IMR-90 (cell line): ENCODE measurements around the gene RPL10A. TPM values are rescaled to one million over a fixed set of nuclear protein-coding genes. Genes with fewer than 3 reads are reported as not detected.

ENCODE experiments used
- ATAC-seq: fragments of 200-7000 bp; cut with Tn5 transposase; 2 replicates; pipeline ENCODE4 v1.9.1; 2020; ENCODE audit warnings: low read depth, mild to moderate bottlenecking, moderate library complexity
- BruUV-seq: library from RNA; stranded (reverse); fragments of 400-500 nt; replicated peaks from 2 replicates; lab custom pipeline; 2021; lab: Mats Ljungman, UMichigan
- CTCF ChIA-PET: fragments of 300-600 bp; formaldehyde crosslinking; extraction: SDS; loops from one replicate; lab custom pipeline; 2021; ENCODE audit warnings: antibody characterized with exemption; lab: Yijun Ruan, JAX
- POLR2A ChIA-PET: fragments of 300-600 bp; sonication (Branson Sonifier 250); formaldehyde crosslinking; loops from one replicate; lab custom pipeline; 2022; ENCODE audit warnings: antibody characterized with exemption; ENCODE audit not compliant: unreplicated experiment; lab: Charles Lee
- DNase-seq: peaks from one replicate; pipeline ENCODE4 v3.0.0; 2013
- H2AFZ ChIP-seq: replicated peaks from 2 replicates; pipeline ENCODE3; 2013; ENCODE audit warnings: low read length, mild to moderate bottlenecking; ENCODE audit not compliant: poor library complexity
- H2AK5ac ChIP-seq: 2 replicates; pipeline ENCODE4 v1.6.1; 2013; ENCODE audit warnings: low read depth, low read length, inconsistent platforms
- H2AK9ac ChIP-seq: replicated peaks from 2 replicates; pipeline ENCODE3; 2013; ENCODE audit warnings: mild to moderate bottlenecking, low read depth, low read length, moderate library complexity; ENCODE audit not compliant: poor library complexity
- H2BK120ac ChIP-seq: 2 replicates; pipeline ENCODE4 v1.6.1; 2013; ENCODE audit warnings: low read depth, low read length, inconsistent platforms
- H2BK15ac ChIP-seq: 3 replicates; pipeline ENCODE4 v1.6.1; 2013; ENCODE audit warnings: low read depth, low read length, inconsistent platforms
- H2BK20ac ChIP-seq: 2 replicates; pipeline ENCODE4 v1.6.1; 2013; ENCODE audit warnings: low read depth, mild to moderate bottlenecking, inconsistent platforms, low read length, moderate library complexity
- H2BK5ac ChIP-seq: 2 replicates; pipeline ENCODE4 v1.6.1; 2013; ENCODE audit warnings: mild to moderate bottlenecking, low read depth, low read length, inconsistent platforms; ENCODE audit not compliant: poor library complexity, severe bottlenecking
- H3K14ac ChIP-seq: replicated peaks from 2 replicates; pipeline ENCODE4 v1.6.1; 2013; ENCODE audit warnings: low read depth, low read length, inconsistent platforms
- H3K18ac ChIP-seq: 2 replicates; pipeline ENCODE4 v1.6.1; 2013; ENCODE audit warnings: low read depth, low read length, control low read depth
- H3K23ac ChIP-seq: 2 replicates; pipeline ENCODE4 v1.6.1; 2013; ENCODE audit warnings: low read depth, low read length, inconsistent platforms
- H3K27ac ChIP-seq: 2 replicates; pipeline ENCODE4 v1.5.1; 2013; ENCODE audit warnings: mild to moderate bottlenecking, control low read depth, low read length; ENCODE audit not compliant: insufficient read depth
- H3K27me3 ChIP-seq: 2 replicates; pipeline ENCODE4 v1.6.1; 2013; ENCODE audit warnings: low read length; ENCODE audit not compliant: control insufficient read depth, insufficient read depth
- H3K36me3 ChIP-seq: 2 replicates; pipeline ENCODE4 v1.6.1; 2013; ENCODE audit warnings: low read length, mixed read lengths; ENCODE audit not compliant: control insufficient read depth, insufficient read depth
- H3K4ac ChIP-seq: 2 replicates; pipeline ENCODE4 v1.6.1; 2013; ENCODE audit warnings: low read depth, low read length, inconsistent platforms
- H3K4me1 ChIP-seq: 2 replicates; pipeline ENCODE4 v1.6.1; 2013; ENCODE audit warnings: low read length, mixed read lengths; ENCODE audit not compliant: control insufficient read depth, insufficient read depth
- H3K4me2 ChIP-seq: 2 replicates; pipeline ENCODE4 v1.6.1; 2013; ENCODE audit warnings: low read depth, mild to moderate bottlenecking, control low read depth, low read length, moderate library complexity
- H3K4me3 ChIP-seq: 2 replicates; pipeline ENCODE4 v1.5.1; 2013; ENCODE audit warnings: low read depth, mild to moderate bottlenecking, control low read depth, low read length, moderate library complexity; ENCODE audit not compliant: insufficient read depth
- H3K56ac ChIP-seq: 2 replicates; pipeline ENCODE4 v1.6.1; 2013; ENCODE audit warnings: low read length, inconsistent platforms; ENCODE audit not compliant: insufficient read depth; ENCODE audit errors: extremely low read depth
- H3K79me1 ChIP-seq, 2 experiments: 2 replicates each; pipeline ENCODE4 v1.6.1; 2013; ENCODE audit warnings: low read length in 2 of 2, inconsistent platforms in 1 of 2, low read depth in 1 of 2
- H3K9ac ChIP-seq: 2 replicates; pipeline ENCODE4 v1.6.1; 2013; ENCODE audit warnings: low read depth, low read length, control low read depth
- H3K9me1 ChIP-seq: 2 replicates; pipeline ENCODE4 v1.6.1; 2013; ENCODE audit warnings: low read length, inconsistent platforms; ENCODE audit not compliant: insufficient read depth
- H3K9me3 ChIP-seq: 2 replicates; pipeline ENCODE4 v1.6.1; 2013; ENCODE audit warnings: low read length; ENCODE audit not compliant: control insufficient read depth, insufficient read depth
- H4K20me1 ChIP-seq: 2 replicates; pipeline ENCODE4 v1.6.1; 2013; ENCODE audit warnings: low read length, inconsistent platforms; ENCODE audit not compliant: insufficient read depth
- H4K5ac ChIP-seq: 2 replicates; pipeline ENCODE4 v1.6.1; 2013; ENCODE audit warnings: mild to moderate bottlenecking, low read depth, low read length, control low read depth
- H4K8ac ChIP-seq, 2 experiments: 2 replicates each; pipeline ENCODE4 v1.6.1; 2013; ENCODE audit warnings: low read depth in 2 of 2, low read length in 2 of 2, control low read depth in 1 of 2, inconsistent platforms in 1 of 2
- H4K91ac ChIP-seq: 2 replicates; pipeline ENCODE4 v1.6.1; 2013; ENCODE audit warnings: low read depth, low read length, inconsistent platforms; ENCODE audit not compliant: insufficient read depth
- BHLHE40 ChIP-seq: fragments of 150-350 bp; IDR thresholded peaks from 2 replicates; pipeline ENCODE4 v1.6.1; 2016; ENCODE audit warnings: mild to moderate bottlenecking, low read depth, low read length
- CHD1 ChIP-seq: IDR thresholded peaks from 2 replicates; pipeline ENCODE4 v1.6.1; 2012; ENCODE audit warnings: low read depth, low read length, improper control_type of control experiment
- FOS ChIP-seq: fragments of 150-350 bp; IDR thresholded peaks from 2 replicates; pipeline ENCODE4 v1.6.1; 2016; ENCODE audit warnings: low read depth, low read length
- MAFK ChIP-seq: IDR thresholded peaks from 2 replicates; pipeline ENCODE4 v1.6.1; 2012; ENCODE audit warnings: low read depth, low read length, improper control_type of control experiment
- MXI1 ChIP-seq: IDR thresholded peaks from 2 replicates; pipeline ENCODE4 v1.6.1; 2012; ENCODE audit warnings: low read depth, mild to moderate bottlenecking, low read length, moderate library complexity, borderline replicate concordance
- POLR2A ChIP-seq: IDR thresholded peaks from 2 replicates; pipeline ENCODE4 v1.6.1; 2012; ENCODE audit warnings: mild to moderate bottlenecking, low read depth, low read length
- RCOR1 ChIP-seq: IDR thresholded peaks from 2 replicates; pipeline ENCODE4 v1.6.1; 2012; ENCODE audit warnings: mild to moderate bottlenecking, low read length, improper control_type of control experiment; ENCODE audit not compliant: insufficient replicate concordance
- SMC3 ChIP-seq: fragments of 150-350 bp; IDR thresholded peaks from 2 replicates; pipeline ENCODE4 v1.6.1; 2016; ENCODE audit warnings: low read depth, mild to moderate bottlenecking, antibody characterized with exemption, low read length, moderate library complexity
- WGBS, 2 experiments: methylation state at CpG; one replicate each; pipeline versions ENCODE4 v1.1.5 to v1.1.7; 2013; ENCODE audit warnings: missing lambda C conversion rate in 2 of 2; ENCODE audit not compliant: insufficient read length in 1 of 2; ENCODE audit errors: extremely low coverage in 2 of 2; 5-methylcytosine and 5-hydroxymethylcytosine counted together
- dilution Hi-C: fragments of 300-500 bp; cut with HindIII; formaldehyde crosslinking; loops from one replicate; pipeline ENCODE4 v1.14.3; 2018; ENCODE audit warnings: low sequenced_read_pairs; ENCODE audit not compliant: unreplicated experiment
- in situ Hi-C: fragments of 300-500 bp; cut with MboI; formaldehyde crosslinking; loops from 3 replicates; pipeline ENCODE4 v1.14.3; 2019; ENCODE audit warnings: low sequenced_read_pairs, inconsistent platforms, mixed read lengths
- intact Hi-C: fragments of 100-400 bp; cut with micrococcal nuclease; formaldehyde crosslinking; loops from 2 replicates; pipeline ENCODE4 v1.10.0; 2022
- polyA plus RNA-seq, 3 experiments: library from polyadenylated mRNA; depleted of rRNA; stranded (reverse); fragments of >200 nt; gene quantifications; 2 replicates each; pipeline ENCODE4 v1.2.3, GENCODE V29; 2012; ENCODE audit warnings: low replicate concordance in 1 of 3
- total RNA-seq: library from RNA; depleted of rRNA; stranded (reverse); fragments of >200 nt; gene quantifications from 2 replicates; pipeline ENCODE4 v1.2.3, GENCODE V29; 2012
- TF ChIP-seq, protein P1 (sequence below): conservative IDR thresholded peaks from 2 replicates; pipeline ENCODE4 v1.5.1; 2012; ENCODE audit warnings: mild to moderate bottlenecking, low read depth, low read length, improper control_type of control experiment

RPL10A gene
- total and polyA plus RNA-seq, 2 of the 4 experiments (the other 2 are of a cell fraction) = 2,310 to 3,153 TPM

DNA sequence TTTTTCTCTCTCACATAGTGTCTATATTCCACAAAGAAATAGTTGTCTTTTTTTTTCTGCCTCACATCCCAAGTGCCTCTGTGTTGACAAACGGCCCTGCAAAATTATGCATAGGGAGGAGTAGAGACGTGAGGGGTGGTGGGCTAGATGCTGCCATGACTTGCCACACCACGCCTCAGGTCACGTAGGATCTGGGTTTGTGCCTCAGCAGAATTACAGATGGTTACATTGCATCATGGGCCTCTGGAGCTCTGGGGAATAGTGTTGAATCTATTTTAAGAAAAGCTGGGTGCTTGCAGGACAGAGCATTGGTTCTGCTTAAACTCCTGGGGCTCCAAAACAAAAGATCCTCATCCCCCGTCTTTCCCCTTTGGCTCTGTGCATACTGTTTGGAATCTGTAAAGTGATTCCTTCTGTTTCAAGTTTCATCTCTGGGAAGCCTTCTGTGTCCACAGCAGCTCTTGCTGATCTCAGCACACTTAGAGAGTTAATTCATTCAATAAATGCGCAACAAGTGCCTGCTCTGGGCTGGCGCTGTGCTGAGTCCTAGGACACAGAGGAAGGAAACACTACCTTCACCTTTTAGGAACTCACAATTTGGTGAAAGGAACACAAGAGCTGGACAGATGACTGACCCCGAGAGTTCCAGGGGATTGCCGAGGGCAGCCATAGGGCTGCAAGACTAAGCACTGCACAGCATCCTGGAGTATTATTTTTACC, 13.7 kb upstream of the RPL10A start:
- no TSS peak for BruUV-seq
- Histone ChIP-seq H3K9me3 (no peaks in the 10 kb centered on the region), H3K4me2 (no peak overlapping the region; the same call in 1 of the 2 replicates), H3K23ac (peak overlapping the region; percentile 58; the same call in 1 of the 2 replicates), H4K91ac (no peak overlapping the region), H3K18ac (no peak overlapping the region), H3K79me1 (peaks cover 9 to 41% of the 10 kb centered on the region in 2 experiments), H3K4ac (no peak overlapping the region), H4K20me1 (peaks cover 4% of the 10 kb centered on the region; the same call in 1 of the 2 replicates), H3K56ac (no peak overlapping the region), H2AFZ (no peak overlapping the region), H3K36me3 (peaks cover 22% of the 10 kb centered on the region), H3K27me3 (no peaks in the 10 kb centered on the region), H3K14ac (no peak overlapping the region), H2BK120ac (no peak overlapping the region), H3K4me3 (no peak overlapping the region), H2BK20ac (no peak overlapping the region), H2BK15ac (no peak overlapping the region), H2BK5ac (no peak overlapping the region), H3K4me1 (peaks cover 6% of the 10 kb centered on the region), H4K5ac (no peak overlapping the region), H2AK5ac (peak overlapping the region; percentile 87; the same call in 1 of the 2 replicates), H2AK9ac (peak overlapping the region; percentile 85), H4K8ac (no peak overlapping the region), H3K9ac (no peak overlapping the region), H3K27ac (no peak overlapping the region), H3K9me1 (peaks cover 4% of the 10 kb centered on the region)
- WGBS, 2 experiments = no CpG with 5 or more reads among the region's 9 CpGs
- in situ Hi-C loops = loop anchor here (5.0 kb wide), 1 partner anchor 112 kb away; the partner anchor contains the start of gene PPARD
- dilution Hi-C loops = no loop called here
- intact Hi-C loops = loop anchor here (5.0 to 10.0 kb wide), 2 partner anchors 157 to 310 kb away; partner anchors contain the start of genes DEF6 and TCP11
- TF ChIP-seq, protein P1, sequence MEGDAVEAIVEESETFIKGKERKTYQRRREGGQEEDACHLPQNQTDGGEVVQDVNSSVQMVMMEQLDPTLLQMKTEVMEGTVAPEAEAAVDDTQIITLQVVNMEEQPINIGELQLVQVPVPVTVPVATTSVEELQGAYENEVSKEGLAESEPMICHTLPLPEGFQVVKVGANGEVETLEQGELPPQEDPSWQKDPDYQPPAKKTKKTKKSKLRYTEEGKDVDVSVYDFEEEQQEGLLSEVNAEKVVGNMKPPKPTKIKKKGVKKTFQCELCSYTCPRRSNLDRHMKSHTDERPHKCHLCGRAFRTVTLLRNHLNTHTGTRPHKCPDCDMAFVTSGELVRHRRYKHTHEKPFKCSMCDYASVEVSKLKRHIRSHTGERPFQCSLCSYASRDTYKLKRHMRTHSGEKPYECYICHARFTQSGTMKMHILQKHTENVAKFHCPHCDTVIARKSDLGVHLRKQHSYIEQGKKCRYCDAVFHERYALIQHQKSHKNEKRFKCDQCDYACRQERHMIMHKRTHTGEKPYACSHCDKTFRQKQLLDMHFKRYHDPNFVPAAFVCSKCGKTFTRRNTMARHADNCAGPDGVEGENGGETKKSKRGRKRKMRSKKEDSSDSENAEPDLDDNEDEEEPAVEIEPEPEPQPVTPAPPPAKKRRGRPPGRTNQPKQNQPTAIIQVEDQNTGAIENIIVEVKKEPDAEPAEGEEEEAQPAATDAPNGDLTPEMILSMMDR = no peak
- TF ChIP-seq SMC3 (no peak), CHD1 (no peak), BHLHE40 (no peak), MAFK (no peak), FOS (no peak), MXI1 (no peak), POLR2A (no peak), RCOR1 (no peak)
- ChIA-PET CTCF (interaction anchor here (0.6 to 0.8 kb wide), 2 partner anchors 23 to 113 kb away, joined by 3 to 8 read pairs; no protein-coding TSS in a partner anchor), POLR2A (no interaction called here)
- DNase-seq (no peak), ATAC-seq (no peak)
